Measurements from ENCODE around the gene RPL37A.

The RPL37A gene

DNA sequence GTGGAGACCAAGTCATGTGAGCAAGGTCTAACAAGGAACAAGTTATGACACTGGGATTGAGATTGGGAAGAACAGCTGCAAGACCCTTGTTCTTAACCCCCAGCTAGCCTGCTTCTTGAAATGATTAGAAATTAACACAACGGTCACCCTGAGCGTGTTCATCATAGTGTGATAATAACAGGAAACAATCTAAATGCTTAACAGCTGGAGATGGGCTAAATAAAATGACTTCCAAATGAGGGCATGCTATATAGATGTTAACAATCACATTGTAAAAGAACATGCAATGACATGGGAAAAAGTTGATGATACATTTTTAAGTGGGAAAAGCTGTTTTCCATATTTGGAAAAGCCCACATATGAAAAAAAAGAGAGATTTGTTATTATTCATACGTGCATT is 47.6 kb downstream of the RPL37A start:
- no peak for DNase-seq (ENCODE audit: low read depth in 4 of 4, low spot score in 1 of 4)

- DNase-seq (ENCODE audit: low read depth in 4 of 4, low spot score in 1 of 4): no peak
These were observed 48.2 kb downstream of the RPL37A start for GRCh38 chr2:216546641-216547403.

DNA sequence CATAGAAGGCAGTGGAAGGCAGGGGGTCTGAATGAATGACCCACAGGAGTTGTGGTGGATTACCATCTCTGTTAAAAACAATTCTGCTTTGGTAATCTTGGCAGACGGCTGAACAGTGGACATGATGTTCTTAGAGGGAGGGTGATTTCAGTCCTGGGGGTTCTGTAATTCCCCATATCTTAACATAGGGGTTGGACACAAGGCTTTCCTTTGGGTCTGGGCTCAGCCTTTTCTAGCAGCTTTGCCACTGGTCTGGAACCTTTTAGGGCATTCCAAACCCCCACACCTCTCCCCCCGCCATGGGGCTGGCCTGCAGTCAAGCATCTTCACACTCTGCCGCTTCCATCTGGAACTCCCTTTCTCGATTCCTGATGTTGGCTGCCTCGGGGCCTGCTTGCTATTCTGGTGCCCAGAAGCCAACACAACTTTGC is 50.3 kb downstream of the RPL37A start:
- no peak for DNase-seq (ENCODE audit: low read depth in 4 of 4, low spot score in 1 of 4)

DNA sequence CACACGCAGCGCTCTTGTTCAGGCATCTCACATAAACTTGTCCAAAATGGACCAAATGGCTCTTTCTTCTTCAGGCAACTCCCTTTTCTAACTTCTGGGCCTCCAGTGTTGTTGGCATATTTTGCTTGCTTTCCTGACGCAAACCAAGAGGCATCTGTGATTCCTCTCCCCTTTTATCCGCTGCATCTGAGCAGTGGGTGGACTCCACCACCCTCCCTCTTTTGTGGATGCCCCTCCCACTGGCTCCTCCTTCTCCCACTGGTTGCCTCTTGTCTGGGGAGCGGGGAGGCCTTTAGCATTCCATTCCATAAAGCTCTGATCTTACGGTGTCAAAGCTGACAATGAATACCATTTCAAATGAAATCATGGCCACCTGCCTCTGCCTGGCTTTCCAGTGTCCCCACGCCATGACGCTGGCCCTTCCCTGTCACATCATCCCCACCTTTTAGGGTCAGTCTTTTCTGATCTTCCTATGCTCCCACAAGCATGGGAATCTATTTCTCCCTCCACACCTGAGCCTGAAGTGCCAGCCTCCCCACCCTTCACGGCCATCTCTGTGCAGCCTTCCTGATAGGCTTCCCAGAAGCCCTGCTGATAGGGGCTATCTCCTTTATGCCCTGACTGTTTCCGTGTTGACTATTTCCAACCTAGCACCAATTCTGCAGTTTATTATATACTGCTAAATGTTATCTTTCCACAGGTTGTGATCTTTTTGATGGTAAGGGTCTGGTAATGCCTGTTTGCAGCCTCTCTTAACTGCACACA is 51.5 kb downstream of the RPL37A start:
- DNase-seq (ENCODE audit: low read depth in 4 of 4, low spot score in 1 of 4): no peak

GRCh38 chr2:216551234-216552068 is 52.8 kb downstream of the RPL37A start:
- no peak for DNase-seq (ENCODE audit: low read depth in 4 of 4, low spot score in 1 of 4)

DNA sequence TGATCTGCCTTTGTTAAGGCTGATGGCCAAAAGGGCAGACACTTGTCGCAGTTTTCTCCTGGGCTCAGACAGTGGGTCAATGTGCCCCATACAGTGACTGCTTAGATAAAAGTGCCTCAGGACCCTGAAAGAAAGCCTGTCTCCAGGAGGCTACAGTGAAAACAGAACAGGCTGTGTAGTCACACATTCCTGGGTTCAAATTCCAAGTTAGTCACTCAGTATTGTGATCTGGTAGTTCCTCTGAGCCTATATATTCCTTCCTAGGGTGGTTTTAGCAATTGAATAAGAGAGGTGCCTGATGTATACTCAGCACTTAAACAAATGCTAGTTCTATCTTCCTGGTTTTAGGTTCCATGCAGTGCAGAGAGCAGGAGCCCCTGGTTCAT is 54.4 kb downstream of the RPL37A start:
- DNase-seq (ENCODE audit: low read depth in 4 of 4, low spot score in 1 of 4): no peak

All from stimulated activated CD4-positive, alpha-beta T cell treated with anti-CD3 and anti-CD28 coated beads, Interleukin-1b, Interleukin-23, amount 100 ng/mL, for 24 hours (primary cell).